VCaP (cell line): Measurements from ENCODE around the gene CABP2.

Experiments
- H3K27ac ChIP-seq: fragments of 450-650 bp; 2 replicates; pipeline ENCODE4 v1.5.1; 2017
- CTCF ChIP-seq: fragments of 450-650 bp; conservative IDR thresholded peaks from 2 replicates; pipeline ENCODE4 v1.5.1; 2017; ENCODE audit warnings: mild to moderate bottlenecking, moderate library complexity

The CABP2 gene

DNA sequence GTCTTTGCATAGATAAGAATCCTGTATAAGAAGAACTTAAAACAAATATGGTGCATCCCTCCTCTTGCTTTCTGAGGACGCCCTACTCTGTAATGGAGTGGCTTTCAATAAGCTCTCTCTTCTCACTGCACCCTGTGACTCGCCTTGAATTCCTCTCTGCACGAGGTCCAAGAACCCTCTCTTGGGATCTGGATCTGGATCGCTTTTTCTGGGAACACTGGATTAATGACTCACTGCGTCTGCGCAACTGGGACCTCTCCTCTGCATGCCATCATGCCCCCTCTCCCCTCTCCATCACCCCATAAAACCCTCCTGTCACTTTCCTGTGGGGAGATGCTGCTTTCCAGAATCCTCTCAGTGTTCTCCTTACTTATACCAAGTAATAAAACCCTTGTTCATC lies 15.1 kb upstream of the CABP2 start:
- no peak for TF ChIP-seq CTCF
- no peak overlapping the region for H3K27ac ChIP-seq

- TF ChIP-seq CTCF = no peak
- H3K27ac ChIP-seq = no peak overlapping the region
Observed at GRCh38 chr11:67535561-67535960, 12.3 kb upstream of the CABP2 start.

DNA sequence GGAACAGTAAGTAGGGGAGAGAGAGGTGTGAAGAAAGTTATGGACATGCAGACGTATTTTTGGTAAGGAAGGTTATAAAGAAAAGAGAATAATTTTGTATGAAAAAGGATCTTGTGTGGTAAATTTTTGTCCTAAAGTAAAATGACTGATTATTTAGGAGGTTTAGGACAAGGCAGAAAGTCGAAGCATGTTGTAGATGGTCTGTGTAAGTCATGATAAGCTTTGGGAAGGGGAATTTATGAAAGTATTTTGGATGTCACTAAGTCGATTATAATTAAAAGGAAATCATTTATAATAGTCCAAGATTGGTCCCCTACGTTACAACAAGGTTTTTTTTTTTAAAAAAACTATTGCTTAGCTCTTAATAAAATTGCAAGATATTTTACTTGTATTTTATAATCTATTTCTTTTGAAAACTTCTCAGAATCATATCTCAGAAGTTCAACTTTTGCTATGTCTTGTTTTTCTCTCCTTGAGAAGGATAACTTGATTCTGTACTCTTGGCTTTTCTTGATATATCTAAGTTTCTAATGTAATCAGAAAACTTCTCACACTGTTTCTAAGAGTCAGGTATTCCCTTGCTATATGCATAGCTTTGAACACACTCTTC lies 10.9 kb upstream of the CABP2 start:
- H3K27ac ChIP-seq = no peak overlapping the region
- TF ChIP-seq CTCF = no peak

DNA sequence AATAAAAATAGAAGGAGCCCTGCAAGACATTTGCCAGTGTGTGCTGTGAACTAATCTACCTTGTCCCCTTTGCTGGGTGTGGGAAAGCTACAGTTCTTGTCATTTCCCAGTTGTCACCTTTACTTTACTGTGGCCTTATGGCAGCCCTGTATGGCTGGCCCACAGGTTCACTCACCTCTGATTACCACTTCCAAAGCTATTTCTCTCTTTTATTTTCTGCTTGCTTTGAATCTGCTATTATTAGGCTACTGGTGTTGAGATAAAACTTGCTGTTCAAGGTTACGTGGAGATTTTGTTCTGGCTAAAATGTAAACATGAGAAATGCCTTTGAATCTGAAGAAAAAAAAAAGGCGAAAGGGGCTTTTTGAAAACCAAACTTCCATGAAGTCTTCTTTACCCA lies 9.6 kb upstream of the CABP2 start:
- TF ChIP-seq CTCF = no peak
- H3K27ac ChIP-seq = no peak overlapping the region

DNA sequence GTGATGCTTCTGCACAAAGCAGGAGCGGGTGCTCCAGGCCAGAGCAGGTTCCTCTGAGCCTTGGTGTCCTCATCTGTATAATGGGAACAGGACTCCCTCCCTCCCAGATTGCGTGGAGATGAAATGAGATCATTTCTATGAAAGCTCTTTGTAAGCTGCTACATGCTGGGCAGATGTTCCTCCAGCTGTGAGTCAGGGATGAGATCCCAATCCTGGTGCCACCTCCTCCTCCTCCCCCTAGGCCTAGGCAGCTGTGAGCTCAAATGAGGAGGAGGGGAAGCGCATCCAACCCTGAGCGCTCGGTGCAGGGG lies 7.0 kb upstream of the CABP2 start:
- no peak overlapping the region for H3K27ac ChIP-seq
- no peak for TF ChIP-seq CTCF

DNA sequence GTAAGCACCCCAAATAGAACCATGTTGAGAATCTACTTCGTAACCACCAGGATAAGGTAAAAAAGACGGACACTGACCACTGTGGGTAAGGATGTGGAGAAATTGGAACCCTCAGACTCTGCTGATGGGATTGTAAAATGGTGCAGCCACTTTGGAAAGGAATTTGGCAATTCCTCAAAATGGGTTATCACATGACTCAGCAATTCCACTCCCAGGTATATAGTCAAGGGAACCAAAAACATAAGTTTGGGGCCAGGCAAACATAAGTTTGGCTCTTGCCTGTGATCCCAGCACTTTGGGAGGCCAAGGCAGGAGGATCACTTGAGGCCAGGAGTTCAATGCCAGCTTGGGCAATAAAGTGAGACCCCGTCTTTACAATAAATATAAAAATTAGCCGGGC lies 5.1 kb upstream of the CABP2 start:
- H3K27ac ChIP-seq = no peak overlapping the region
- TF ChIP-seq CTCF = no peak

DNA sequence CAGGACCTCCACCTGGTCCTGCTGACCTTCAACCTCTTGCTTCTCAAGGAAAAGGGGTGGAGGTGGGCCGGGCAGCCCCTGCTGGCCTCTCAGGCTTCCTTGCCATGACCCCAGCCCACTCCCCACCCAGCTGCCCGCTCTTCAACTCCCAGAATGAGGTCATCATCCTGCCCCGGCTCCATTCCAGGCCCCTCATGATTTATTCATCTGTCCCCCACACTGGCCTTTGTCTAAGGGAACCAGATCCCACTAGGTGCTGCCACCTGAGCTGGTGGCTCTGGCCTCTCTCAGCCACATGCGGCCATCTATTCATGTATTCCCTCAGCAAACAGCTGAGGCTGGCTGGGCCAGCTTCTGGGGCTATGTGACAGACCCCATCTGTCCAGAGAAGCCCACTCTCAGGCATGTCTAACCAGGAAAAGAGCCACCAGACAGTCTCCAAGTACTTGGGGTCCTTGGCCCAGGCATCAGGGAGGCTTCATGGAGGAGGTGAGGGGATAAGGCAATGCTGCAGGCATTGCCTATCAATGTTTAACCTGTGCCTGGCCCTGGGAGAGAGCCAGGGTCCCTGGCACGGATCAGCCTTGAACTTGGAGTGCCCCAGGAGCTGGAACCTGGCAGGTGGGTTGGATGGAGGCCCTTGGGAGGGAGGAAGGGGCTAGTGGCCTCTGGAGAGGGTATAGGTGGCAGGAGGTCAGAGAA lies 2.2 kb upstream of the CABP2 start:
- TF ChIP-seq CTCF = no peak
- no peak overlapping the region for H3K27ac ChIP-seq
